A204.1 (cell line): ENCODE measurements around the gene CDK17.
A peak's percentile ranks its signal among the peaks of the same experiment; 100 is the strongest.
"Not testable (repeated sequence)": the region's sequence is repeated elsewhere in the genome, so short reads cannot be mapped to it uniquely, and the experiment has no call there.

Experiments
- FAIRE-seq: peaks from 2 replicates; lab custom pipeline; 2012; peaks lifted over from hg19 to GRCh38; lab: Jason Lieb, UNC

CDK17 gene

GRCh38 chr12:96315741-96316481 lies 84.3 kb downstream of the CDK17 start:
- not testable (repeated sequence) for FAIRE-seq

GRCh38 chr12:96314723-96315122 lies 85.5 kb downstream of the CDK17 start:
- FAIRE-seq = no peak

DNA sequence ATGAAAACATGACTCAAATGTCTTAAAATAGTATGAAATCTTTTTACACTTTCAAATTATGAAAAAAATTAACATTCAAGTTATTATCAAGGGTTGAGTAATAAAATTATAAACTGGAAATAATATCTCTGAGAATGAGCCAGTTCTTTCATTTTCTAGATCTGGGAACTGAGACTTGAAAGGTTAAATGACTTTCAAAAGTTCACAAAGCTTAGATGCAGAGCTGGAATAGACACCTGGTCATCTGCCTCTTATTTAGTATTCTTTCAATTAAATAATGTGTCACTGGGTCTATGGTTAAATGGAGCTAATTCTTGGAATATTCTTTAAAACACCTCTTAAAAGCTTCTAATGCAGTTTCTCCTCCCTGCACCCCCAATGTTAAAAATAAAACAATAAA lies 86.6 kb downstream of the CDK17 start:
- FAIRE-seq = no peak

- FAIRE-seq = no peak
Observed at GRCh38 chr12:96311191-96311590, 89.0 kb downstream of the CDK17 start.

DNA sequence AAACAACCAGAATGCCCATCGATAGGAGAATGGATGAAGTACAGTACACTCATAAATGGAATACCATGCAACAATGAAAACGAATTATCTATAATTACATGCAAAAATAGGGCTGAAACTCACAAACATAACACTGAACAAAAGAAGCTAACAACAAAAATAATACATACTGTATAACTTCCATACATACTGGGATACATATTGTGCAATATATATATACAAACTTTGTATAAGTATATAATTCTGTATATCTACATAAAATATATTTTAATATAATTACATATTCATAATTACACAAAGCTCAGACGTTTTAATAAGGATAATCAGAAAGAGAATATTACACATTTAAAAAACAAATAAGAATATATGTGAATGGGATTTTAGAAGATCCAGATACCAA lies 90.2 kb downstream of the CDK17 start:
- peak; percentile 85 for FAIRE-seq

DNA sequence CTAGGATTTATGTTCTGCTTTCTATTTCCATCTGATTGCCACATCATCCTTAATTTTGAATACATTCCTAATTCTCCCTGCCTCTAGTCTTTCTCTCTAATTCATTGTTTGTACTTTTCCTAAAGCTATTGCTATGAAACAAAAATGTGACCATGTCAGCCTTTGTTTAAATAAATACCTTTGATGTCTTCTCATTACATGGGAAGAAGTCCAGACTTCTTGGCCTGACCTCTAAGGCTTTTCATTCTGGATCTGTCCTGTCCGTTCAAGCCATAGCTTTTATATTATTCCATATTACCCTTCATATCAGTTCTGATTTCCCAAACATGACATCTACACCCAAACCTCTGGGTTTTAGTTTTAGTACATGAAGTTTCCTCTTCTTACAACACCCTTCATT lies 91.4 kb downstream of the CDK17 start:
- no peak for FAIRE-seq

DNA sequence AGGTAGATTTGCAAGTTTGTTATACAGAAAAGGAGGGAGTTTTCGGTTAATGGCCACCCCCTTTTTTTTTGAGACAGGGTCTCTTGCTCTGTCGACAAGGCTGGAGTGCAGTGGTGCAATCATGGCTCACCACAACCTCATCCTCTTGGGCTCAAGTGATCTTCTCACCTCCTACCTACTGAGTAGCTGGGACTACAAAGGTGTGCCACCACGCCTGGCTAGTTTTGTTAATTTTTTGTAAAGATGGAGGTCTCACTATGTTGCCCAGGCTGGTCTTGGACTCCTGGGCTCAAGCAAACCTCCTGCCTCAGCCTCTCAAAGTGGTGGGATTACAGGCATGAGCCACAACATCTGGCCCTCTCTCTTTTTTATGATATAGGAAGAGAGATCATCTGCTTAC lies 94.6 kb downstream of the CDK17 start:
- no peak for FAIRE-seq

DNA sequence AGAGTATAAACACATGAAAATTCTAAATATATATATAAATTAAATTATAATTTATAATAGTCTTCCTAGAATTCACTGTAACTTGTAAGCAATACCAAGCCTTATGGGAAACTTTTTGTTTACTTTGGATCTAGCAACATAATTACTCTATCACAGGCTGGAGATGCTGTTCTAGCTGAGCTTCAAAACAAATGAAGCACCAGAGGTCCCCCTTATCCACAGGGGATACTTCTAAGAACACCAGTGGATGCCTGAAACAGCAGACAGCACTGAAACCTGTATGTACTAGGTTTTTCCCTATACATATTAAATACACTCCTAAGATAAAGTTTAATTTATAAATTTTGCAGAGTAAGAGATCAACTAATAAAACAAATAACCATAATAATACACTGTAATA lies 96.6 kb downstream of the CDK17 start:
- FAIRE-seq = no peak

DNA sequence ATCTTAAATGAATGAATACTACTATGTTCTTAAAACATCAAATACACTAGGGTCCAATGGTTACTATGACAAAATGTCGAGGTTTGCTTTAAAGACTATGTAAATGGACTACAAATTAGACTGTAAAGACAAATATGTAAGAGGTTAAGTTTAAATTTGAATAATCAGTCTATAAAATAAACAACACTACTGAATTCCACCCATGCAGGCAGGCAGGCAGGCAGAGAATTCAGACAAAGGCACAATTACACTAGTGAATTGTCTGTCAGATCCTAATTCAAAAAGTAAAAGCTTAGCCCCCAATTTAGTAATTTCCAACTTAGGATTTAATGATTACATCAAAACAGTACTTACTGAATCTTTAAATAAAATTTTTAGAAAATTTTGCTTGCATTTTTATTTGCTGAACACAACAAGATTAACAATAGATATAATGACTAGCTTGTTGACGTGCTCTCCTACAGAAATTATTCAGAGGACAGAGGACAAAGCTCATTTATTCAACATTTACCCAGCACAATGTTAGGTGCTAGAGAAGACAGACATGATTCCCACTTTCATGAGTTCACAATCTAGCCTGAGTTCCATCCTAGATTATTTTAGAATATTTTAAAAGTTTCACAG lies 97.4 kb downstream of the CDK17 start:
- FAIRE-seq = no peak

- FAIRE-seq = peak; percentile 39
Observed at GRCh38 chr12:96301732-96302131, 98.5 kb downstream of the CDK17 start.

DNA sequence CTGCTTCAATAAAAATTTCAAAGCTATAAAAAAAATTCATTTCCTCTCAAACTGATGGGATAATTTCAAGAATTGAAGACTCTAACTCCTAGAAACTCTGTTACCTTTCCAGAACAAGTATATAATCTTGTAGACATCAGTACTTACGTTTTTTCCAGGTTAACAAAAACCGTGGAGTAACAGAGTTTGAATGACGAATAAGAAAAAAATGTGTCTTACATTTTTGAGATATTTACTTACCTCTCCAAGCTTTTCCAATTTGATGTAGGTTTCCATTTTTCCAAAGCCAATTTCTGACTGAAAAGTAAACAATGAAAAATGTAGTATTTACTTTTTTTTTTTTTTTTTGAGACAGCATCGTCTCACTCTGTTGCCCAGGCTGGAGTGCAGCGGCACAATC lies 100.2 kb downstream of the CDK17 start:
- no peak for FAIRE-seq

DNA sequence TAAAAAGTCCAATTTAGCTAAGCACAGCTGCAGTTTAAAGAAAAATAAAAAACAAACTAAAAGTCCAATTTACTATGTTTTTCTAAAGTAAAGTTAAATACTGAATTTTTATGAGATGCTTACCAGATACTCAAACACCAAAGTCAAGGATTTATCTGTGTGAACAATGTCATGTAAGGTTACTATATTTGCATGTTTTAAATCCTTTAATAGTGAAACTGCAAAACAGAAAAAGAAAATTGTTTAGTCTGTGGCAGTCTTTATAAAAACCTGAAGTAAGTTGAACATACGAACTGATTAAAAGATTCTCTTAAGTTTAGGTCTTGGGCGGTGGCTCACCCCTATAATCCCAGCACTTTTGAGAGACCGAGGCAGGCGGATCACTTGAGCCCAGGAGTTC lies 102.7 kb downstream of the CDK17 start:
- no peak for FAIRE-seq

DNA sequence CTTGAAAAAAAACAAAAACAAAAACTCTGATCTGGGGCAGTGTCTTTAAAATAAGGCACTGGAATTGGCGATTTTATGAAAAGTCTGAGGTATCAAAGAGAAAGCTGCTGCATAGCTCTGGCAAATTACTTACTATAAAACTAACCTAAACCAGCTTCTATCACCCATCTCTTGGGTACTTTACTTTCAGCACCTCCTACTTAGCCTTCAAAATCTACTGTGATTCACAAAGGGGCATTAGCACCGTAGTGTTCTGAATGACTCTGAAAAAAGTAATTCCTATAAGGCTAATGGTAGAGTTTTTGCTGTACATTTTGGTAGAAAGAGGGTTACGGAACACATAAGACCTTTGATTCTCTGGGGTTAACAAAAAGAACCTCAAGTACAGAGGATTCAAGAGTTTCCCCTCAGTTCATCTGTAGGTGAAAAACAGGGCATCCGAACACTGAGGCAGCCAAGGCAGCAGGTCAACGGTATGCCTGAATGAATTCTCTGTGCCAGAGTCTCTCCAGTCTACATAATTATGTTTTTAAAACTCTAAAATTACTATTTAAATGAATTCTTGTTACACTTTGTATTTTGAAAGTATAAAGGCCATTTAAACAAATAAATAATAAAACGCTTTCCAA lies 104.6 kb downstream of the CDK17 start:
- no peak for FAIRE-seq

- FAIRE-seq = no peak
Observed at GRCh38 chr12:96294831-96295230, 105.4 kb downstream of the CDK17 start.

GRCh38 chr12:96293093-96293492 lies 107.1 kb downstream of the CDK17 start:
- no peak for FAIRE-seq

GRCh38 chr12:96289067-96289466 lies 111.2 kb downstream of the CDK17 start:
- no peak for FAIRE-seq

GRCh38 chr12:96285158-96285557 lies 115.1 kb downstream of the CDK17 start:
- FAIRE-seq = no peak

DNA sequence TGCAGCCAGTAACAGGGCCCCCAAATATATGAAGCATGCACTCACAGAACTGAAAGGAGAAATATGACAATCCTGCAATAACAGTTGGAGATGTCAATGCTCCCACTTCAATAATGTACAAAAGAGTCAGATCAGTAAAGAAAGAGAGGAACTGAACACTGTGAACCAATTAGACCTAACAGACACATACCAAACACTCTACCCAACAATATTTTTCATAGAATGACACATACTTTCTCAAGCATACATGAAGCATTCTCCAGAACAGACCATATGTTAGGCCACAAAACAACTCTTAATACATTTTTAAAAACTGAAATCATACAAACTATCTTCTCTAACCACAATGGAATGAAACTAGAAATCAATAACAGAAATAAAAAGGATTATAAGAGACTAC lies 125.9 kb downstream of the CDK17 start:
- peak; percentile 29 for FAIRE-seq

DNA sequence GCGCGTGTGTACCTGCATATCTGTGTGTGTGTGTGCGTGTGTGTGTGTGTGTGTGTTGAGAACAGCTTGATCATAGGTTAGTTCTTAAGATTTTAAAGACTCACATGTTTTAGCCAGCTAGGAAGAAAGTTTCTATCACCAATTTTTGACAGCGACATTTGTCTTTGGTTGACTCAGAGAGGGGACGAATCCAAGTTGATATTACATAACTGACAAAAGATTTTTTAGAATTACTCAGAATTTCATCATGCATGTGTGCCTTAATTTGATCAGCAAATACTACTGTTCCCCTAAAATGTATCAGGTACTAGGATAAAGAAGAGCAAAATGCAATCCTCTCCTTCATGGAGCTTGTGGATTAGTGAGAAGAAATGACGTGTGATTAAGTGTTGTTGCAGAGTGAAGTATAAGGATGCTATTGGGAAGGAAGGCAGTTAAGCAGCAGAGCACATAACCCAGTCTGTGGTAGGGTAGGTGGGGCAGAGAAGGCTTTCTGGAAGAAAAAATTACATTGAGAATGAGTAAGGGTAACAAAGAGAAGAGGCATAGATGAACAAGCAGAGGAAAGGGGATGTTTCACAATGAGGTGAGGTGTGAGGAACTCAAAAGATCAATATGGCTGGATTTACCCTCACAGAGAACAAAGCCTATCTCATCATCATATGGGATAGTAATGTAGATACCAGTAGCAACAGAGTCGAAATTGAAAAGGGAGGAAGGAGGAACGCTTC lies 128.6 kb downstream of the CDK17 start:
- FAIRE-seq = no peak

GRCh38 chr12:96266238-96266637 lies 134.0 kb downstream of the CDK17 start:
- FAIRE-seq = no peak

GRCh38 chr12:96265836-96266235 lies 134.4 kb downstream of the CDK17 start:
- no peak for FAIRE-seq

DNA sequence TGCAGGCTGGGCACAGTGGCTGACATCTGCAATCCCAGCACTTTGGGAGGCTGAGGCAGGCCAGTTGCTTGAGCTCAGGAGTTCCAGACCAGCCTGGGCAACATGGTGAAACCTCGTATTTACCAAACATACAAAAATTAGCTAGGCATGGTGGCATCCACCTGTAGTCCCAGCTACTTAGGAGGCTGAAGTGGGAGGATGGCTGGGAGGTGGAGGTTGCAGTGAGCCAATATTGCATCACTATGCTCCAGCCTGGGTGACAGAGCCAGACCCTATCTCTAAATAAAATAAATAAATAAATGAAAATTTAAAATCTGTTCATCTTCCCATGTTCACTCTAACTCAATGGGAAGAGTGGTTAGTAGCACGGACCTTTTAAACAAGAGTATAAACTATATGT lies 134.8 kb downstream of the CDK17 start:
- no peak for FAIRE-seq

DNA sequence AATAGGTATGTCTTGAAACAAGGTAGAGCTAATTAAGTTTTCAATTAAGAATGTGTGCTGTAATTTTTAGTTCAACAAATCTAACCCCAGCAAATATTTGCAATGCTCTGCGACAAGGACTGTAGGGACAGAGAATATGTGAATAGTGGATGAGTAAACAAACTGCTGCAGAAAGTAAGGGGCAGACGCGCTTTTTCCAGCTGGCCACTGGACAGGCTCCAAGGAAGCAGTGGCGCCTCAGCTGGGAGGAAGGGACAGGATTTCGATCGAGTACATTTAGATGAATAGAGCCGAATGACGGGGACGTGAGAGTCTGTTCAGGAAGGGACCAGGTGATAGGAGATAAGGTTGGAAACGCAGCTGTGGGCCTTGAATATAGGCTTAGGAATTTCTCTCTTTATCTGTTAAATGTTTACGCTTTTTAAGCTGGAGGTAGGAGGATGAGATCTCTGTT lies 136.8 kb downstream of the CDK17 start:
- no peak for FAIRE-seq
